PC-3 (cell line): ENCODE results near the gene AGAP1. TPM values are rescaled to one million over a fixed set of nuclear protein-coding genes. Genes with fewer than 3 reads are reported as not detected.
"Not testable (repeated sequence)": the region's sequence is repeated elsewhere in the genome, so short reads cannot be mapped to it uniquely, and the experiment has no call there.

ENCODE experiments used
- ATAC-seq: fragments of 200-7000 bp; cut with Tn5 transposase; 2 replicates; pipeline ENCODE4 v1.9.1; 2020; ENCODE audit warnings: mild to moderate bottlenecking, moderate library complexity
- BruUV-seq: library from RNA; stranded (reverse); fragments of 400-500 nt; replicated peaks from 2 replicates; lab custom pipeline; 2021; lab: Mats Ljungman, UMichigan
- CTCF ChIA-PET: fragments of 300-600 bp; sonication (Branson Sonifier 250); formaldehyde crosslinking; loops from one replicate; lab custom pipeline; 2022; ENCODE audit warnings: antibody characterized with exemption; lab: Charles Lee
- POLR2A ChIA-PET: fragments of 300-600 bp; sonication (Branson Sonifier 250); formaldehyde crosslinking; loops from one replicate; lab custom pipeline; 2022; ENCODE audit warnings: antibody characterized with exemption; ENCODE audit not compliant: unreplicated experiment; lab: Charles Lee
- DNase-seq: peaks from one replicate; pipeline ENCODE4 v3.0.0-alpha.2; 2015
- H2AFZ ChIP-seq: fragments of 300-600 bp; sonication (generic); 2 replicates; pipeline ENCODE4 v1.6.0; 2016; ENCODE audit warnings: antibody characterized with exemption, low read length
- H3F3A ChIP-seq: fragments of 300-600 bp; sonication (generic); one replicate; pipeline ENCODE4 v1.6.0; 2017; ENCODE audit warnings: antibody characterized with exemption, low read length, control low read depth, mild to moderate bottlenecking; ENCODE audit not compliant: unreplicated experiment
- H3K27ac ChIP-seq: fragments of 300-600 bp; sonication (generic); 2 replicates; pipeline ENCODE4 v1.5.1; 2016; ENCODE audit warnings: mild to moderate bottlenecking, low read length
- H3K27me3 ChIP-seq: fragments of 300-600 bp; sonication (generic); 2 replicates; pipeline ENCODE4 v1.6.1; 2016; ENCODE audit warnings: low read length, mixed read lengths
- H3K36me3 ChIP-seq: fragments of 300-600 bp; sonication (generic); 2 replicates; pipeline ENCODE4 v1.6.1; 2016; ENCODE audit warnings: low read depth, mixed run types, low read length, mixed read lengths
- H3K4me1 ChIP-seq: fragments of 300-600 bp; sonication (generic); 2 replicates; pipeline ENCODE4 v1.5.1; 2016; ENCODE audit warnings: low read length; ENCODE audit not compliant: insufficient read depth
- H3K4me2 ChIP-seq: fragments of 300-600 bp; sonication (generic); 2 replicates; pipeline ENCODE4 v1.6.0; 2016; ENCODE audit warnings: low read length
- H3K4me3 ChIP-seq: fragments of 300-600 bp; sonication (generic); 2 replicates; pipeline ENCODE4 v1.5.1; 2016; ENCODE audit warnings: mild to moderate bottlenecking, low read length, mixed read lengths
- H3K79me2 ChIP-seq: fragments of 300-600 bp; sonication (generic); 2 replicates; pipeline ENCODE4 v1.6.1; 2017; ENCODE audit warnings: low read length, mixed read lengths
- H3K9ac ChIP-seq: fragments of 300-600 bp; sonication (generic); 2 replicates; pipeline ENCODE4 v1.6.0; 2016; ENCODE audit warnings: mild to moderate bottlenecking, low read length
- H3K9me2 ChIP-seq: fragments of 300-600 bp; sonication (generic); replicated peaks from 2 replicates; pipeline ENCODE4 v1.6.1; 2016; ENCODE audit warnings: mixed run types, low read length, mixed read lengths
- H3K9me3 ChIP-seq: fragments of 300-600 bp; sonication (generic); 2 replicates; pipeline ENCODE4 v1.6.1; 2016; ENCODE audit warnings: low read length, mixed read lengths
- H4K20me1 ChIP-seq: fragments of 300-600 bp; sonication (generic); 2 replicates; pipeline ENCODE4 v1.6.1; 2016; ENCODE audit warnings: low read length, mixed read lengths
- CTCF ChIP-seq: fragments of 300-600 bp; sonication (generic); conservative IDR thresholded peaks from 2 replicates; pipeline ENCODE4 v1.5.1; 2017; ENCODE audit warnings: antibody characterized with exemption, low read depth, mild to moderate bottlenecking, low read length
- EZH2 ChIP-seq: fragments of 300-600 bp; sonication (generic); IDR thresholded peaks from one replicate; pipeline ENCODE4 v1.6.1; 2017; ENCODE audit warnings: antibody characterized with exemption, mild to moderate bottlenecking, low read length; ENCODE audit not compliant: unreplicated experiment
- EZH2phosphoT487 ChIP-seq: fragments of 300-600 bp; sonication (generic); IDR thresholded peaks from 2 replicates; pipeline ENCODE4 v1.6.1; 2018; ENCODE audit warnings: mild to moderate bottlenecking, antibody characterized with exemption, low read length, borderline replicate concordance
- intact Hi-C: fragments of 100-400 bp; cut with micrococcal nuclease; formaldehyde crosslinking; loops from 2 replicates; pipeline ENCODE4 v1.9.0; 2023
- total RNA-seq: library from RNA; depleted of rRNA; stranded (reverse); fragments of >200 nt; gene quantifications from 2 replicates; pipeline ENCODE4 v1.2.3, GENCODE V29; 2014

The AGAP1 gene
- total RNA-seq, 1 experiment from 2014 or later: 31.0 TPM

DNA sequence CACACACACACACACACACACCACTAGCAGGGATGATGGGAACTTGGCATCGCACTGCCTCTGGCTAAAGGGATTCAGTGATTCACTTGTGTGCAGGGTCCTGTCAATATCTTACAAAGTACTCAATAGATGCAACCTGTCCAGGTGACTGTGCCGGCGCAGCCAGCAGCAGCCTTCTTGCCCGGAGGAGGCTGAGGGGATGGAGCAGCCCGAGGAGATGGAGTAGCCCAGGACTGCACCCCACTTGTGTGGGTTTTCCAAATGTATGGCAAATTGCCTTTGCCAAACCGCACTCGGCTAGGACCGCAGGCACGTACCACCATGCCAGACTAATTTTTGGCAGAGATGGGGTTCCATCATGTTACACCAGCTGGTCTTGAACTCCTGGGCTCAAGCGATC is 643.2 kb downstream of the AGAP1 start:
- no TSS peak for BruUV-seq
- no peak for TF ChIP-seq EZH2phosphoT487
- TF ChIP-seq EZH2: no peak
- TF ChIP-seq CTCF: no peak
- no peak overlapping the region for H3K27ac ChIP-seq
- H3F3A ChIP-seq: no peaks in the 10 kb centered on the region
- POLR2A ChIA-PET: no interaction called here
- intact Hi-C loops: no loop called here
- H3K9me3 ChIP-seq: no peaks in the 10 kb centered on the region
- H2AFZ ChIP-seq: no peak overlapping the region
- H3K9me2 ChIP-seq: no peaks in the 10 kb centered on the region
- H3K79me2 ChIP-seq: no peaks in the 10 kb centered on the region
- ATAC-seq (no peak), DNase-seq (no peak)
- no peak overlapping the region for H3K4me2 ChIP-seq
- H3K9ac ChIP-seq: no peak overlapping the region
- no peaks in the 10 kb centered on the region for H3K4me1 ChIP-seq
- H3K27me3 ChIP-seq: no peaks in the 10 kb centered on the region
- no peaks in the 10 kb centered on the region for H4K20me1 ChIP-seq
- no peaks in the 10 kb centered on the region for H3K36me3 ChIP-seq
- H3K4me3 ChIP-seq: no peak overlapping the region
- CTCF ChIA-PET: no interaction called here

DNA sequence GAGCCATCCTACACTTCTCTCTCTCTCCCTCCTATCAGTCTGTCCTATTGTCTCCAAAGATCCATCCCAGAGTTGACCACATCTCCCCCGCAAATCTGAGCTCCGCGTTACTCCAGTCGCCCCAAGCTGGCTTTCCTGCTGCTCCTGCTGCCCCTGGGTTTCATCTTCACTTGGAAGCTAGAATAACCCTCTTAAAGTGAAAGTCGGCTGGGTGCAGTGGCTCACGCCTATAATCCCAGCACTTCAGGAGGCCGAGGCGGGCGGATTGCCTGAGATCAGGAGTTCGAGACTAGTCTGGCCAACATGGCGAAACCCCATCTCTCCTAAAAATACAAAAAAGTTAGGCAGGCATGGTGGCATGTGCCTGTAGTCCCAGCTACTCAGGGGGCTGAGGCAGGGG is 647.8 kb downstream of the AGAP1 start:
- H3K4me2 ChIP-seq, DNase-seq, H3K4me1 ChIP-seq, H3K27ac ChIP-seq, H3K9me2 ChIP-seq, H3K27me3 ChIP-seq, H2AFZ ChIP-seq, H3F3A ChIP-seq, H3K79me2 ChIP-seq, H3K4me3 ChIP-seq, H3K36me3 ChIP-seq, ATAC-seq, H4K20me1 ChIP-seq, CTCF ChIA-PET, H3K9ac ChIP-seq, BruUV-seq, intact Hi-C loops, H3K9me3 ChIP-seq, POLR2A ChIA-PET: not testable (repeated sequence)

GRCh38 chr2:236143811-236144210 is 650.0 kb downstream of the AGAP1 start:
- no peak for TF ChIP-seq EZH2phosphoT487
- no peak for TF ChIP-seq CTCF
- no peak for TF ChIP-seq EZH2
- Histone ChIP-seq H3K4me3 (no peak overlapping the region), H3K4me1 (no peaks in the 10 kb centered on the region), H3K27me3 (no peaks in the 10 kb centered on the region), H3K36me3 (no peaks in the 10 kb centered on the region), H3K27ac (no peak overlapping the region), H3K4me2 (no peak overlapping the region), H3K9me2 (no peaks in the 10 kb centered on the region), H3K9me3 (no peaks in the 10 kb centered on the region), H3F3A (no peaks in the 10 kb centered on the region), H2AFZ (no peak overlapping the region), H4K20me1 (no peaks in the 10 kb centered on the region), H3K9ac (no peak overlapping the region), H3K79me2 (no peaks in the 10 kb centered on the region)
- intact Hi-C loops: no loop called here
- ChIA-PET CTCF (no interaction called here), POLR2A (no interaction called here)
- no TSS peak for BruUV-seq
- DNase-seq (no peak), ATAC-seq (no peak)
